Measurements from ENCODE around the gene MPC1L.

- no peak for TF ChIP-seq CTCF (IDR thresholded peaks at IDR 0.05)
- no peak for TF ChIP-seq POLR2AphosphoS5 (IDR thresholded peaks at IDR 0.05)
These were observed 46.9 kb upstream of the MPC1L start for GRCh38 chrX:40576291-40576690.
